HEK293 (cell line): ENCODE data around the gene DCC.

ENCODE experiments used
- CTCF ChIA-PET: fragments of 350-600 bp; formaldehyde crosslinking; extraction: SDS; loops from one replicate; lab custom pipeline; 2021; ENCODE audit warnings: antibody characterized with exemption; lab: Yijun Ruan, JAX
- POLR2A ChIA-PET: fragments of 300-600 bp; formaldehyde crosslinking; extraction: SDS; loops from one replicate; lab custom pipeline; 2020; ENCODE audit warnings: antibody characterized with exemption, inconsistent platforms; lab: Yijun Ruan, JAX
- H3K27ac ChIP-seq: fragments of 200-500 bp; sonication (Bioruptor generic); 2 replicates; pipeline ENCODE4 v1.5.1; 2014; ENCODE audit warnings: low read depth, low read length, control low read depth, inconsistent platforms; ENCODE audit errors: extremely low read depth
- H3K36me3 ChIP-seq, 2 experiments: fragments of 200-500 bp in 1 of 2; sonication (Bioruptor generic) in 1 of 2; 1 replicate in 1 of 2; 2 replicates in 1 of 2; pipeline ENCODE4 v1.5.1; 2014 to 2017; ENCODE audit warnings: inconsistent platforms in 2 of 2, low read length in 2 of 2; ENCODE audit not compliant: control insufficient read depth in 2 of 2, insufficient read depth in 1 of 2
- H3K4me1 ChIP-seq: fragments of 200-500 bp; sonication (Bioruptor generic); 2 replicates; pipeline ENCODE4 v1.5.1; 2014; ENCODE audit warnings: mild to moderate bottlenecking, low read length, inconsistent platforms; ENCODE audit not compliant: control insufficient read depth, insufficient read depth
- H3K4me3 ChIP-seq: 2 replicates; pipeline ENCODE4 v1.5.1; 2011; ENCODE audit warnings: low read depth, mild to moderate bottlenecking, control low read depth, low read length, moderate library complexity
- H3K9me3 ChIP-seq: fragments of 200-500 bp; sonication (Bioruptor generic); 2 replicates; pipeline ENCODE4 v1.5.1; 2014; ENCODE audit warnings: low read depth, low read length, inconsistent platforms; ENCODE audit not compliant: control insufficient read depth, insufficient read depth
- ATF2 ChIP-seq: fragments of 450-650 bp; formaldehyde crosslinking; IDR thresholded peaks from 2 replicates; pipeline ENCODE4 v1.5.1; 2016; ENCODE audit warnings: missing biosample characterization, missing genetic modification characterization, low read depth
- BCL11A ChIP-seq: fragments of 450-650 bp; formaldehyde crosslinking; IDR thresholded peaks from 2 replicates; pipeline ENCODE4 v1.5.1; 2016; ENCODE audit warnings: low read depth, missing biosample characterization, missing genetic modification characterization
- GFI1B ChIP-seq: fragments of 450-650 bp; formaldehyde crosslinking; IDR thresholded peaks from 2 replicates; pipeline ENCODE4 v1.5.1; 2016; ENCODE audit warnings: missing biosample characterization, missing genetic modification characterization
- GLIS1 ChIP-seq: fragments of 450-650 bp; formaldehyde crosslinking; IDR thresholded peaks from 2 replicates; pipeline ENCODE4 v1.5.1; 2016; ENCODE audit warnings: missing biosample characterization, missing genetic modification characterization
- KLF17 ChIP-seq: fragments of 450-650 bp; formaldehyde crosslinking; IDR thresholded peaks from 2 replicates; pipeline ENCODE4 v1.5.1; 2016; ENCODE audit warnings: missing biosample characterization, missing genetic modification characterization
- PBX3 ChIP-seq: sonication (generic); formaldehyde crosslinking; IDR thresholded peaks from 2 replicates; pipeline ENCODE4 v1.8.1; 2022; ENCODE audit warnings: mild to moderate bottlenecking, moderate library complexity, missing genetic modification reagents
- RBAK ChIP-seq: fragments of 450-650 bp; formaldehyde crosslinking; IDR thresholded peaks from 2 replicates; pipeline ENCODE4 v1.5.1; 2016; ENCODE audit warnings: missing biosample characterization, missing genetic modification characterization
- SP3 ChIP-seq: fragments of 450-650 bp; formaldehyde crosslinking; IDR thresholded peaks from 2 replicates; pipeline ENCODE4 v1.5.1; 2016; ENCODE audit warnings: missing biosample characterization, missing genetic modification characterization
- TCF7L2 ChIP-seq: IDR thresholded peaks from 2 replicates; pipeline ENCODE4 v1.6.1; 2011; ENCODE audit warnings: low read depth, mild to moderate bottlenecking, inconsistent platforms, low read length, moderate library complexity, borderline replicate concordance
- TSHZ1 ChIP-seq: fragments of 450-650 bp; formaldehyde crosslinking; IDR thresholded peaks from 2 replicates; pipeline ENCODE4 v1.5.1; 2016; ENCODE audit warnings: missing biosample characterization, missing genetic modification characterization, borderline replicate concordance
- YY1 ChIP-seq: fragments of 450-650 bp; formaldehyde crosslinking; IDR thresholded peaks from 2 replicates; pipeline ENCODE4 v1.5.1; 2018; ENCODE audit warnings: missing biosample characterization, missing genetic modification characterization
- ZBTB21 ChIP-seq: fragments of 450-650 bp; formaldehyde crosslinking; IDR thresholded peaks from 2 replicates; pipeline ENCODE4 v1.5.1; 2017; ENCODE audit warnings: missing biosample characterization, missing genetic modification characterization
- ZNF184 ChIP-seq: fragments of 450-650 bp; IDR thresholded peaks from 2 replicates; pipeline ENCODE4 v1.5.1; 2018; ENCODE audit warnings: missing biosample characterization, mild to moderate bottlenecking, missing genetic modification characterization
- ZNF19 ChIP-seq: fragments of 450-650 bp; formaldehyde crosslinking; IDR thresholded peaks from 2 replicates; pipeline ENCODE4; 2016; ENCODE audit warnings: missing biosample characterization, missing genetic modification characterization, low read depth
- ZNF223 ChIP-seq: fragments of 450-650 bp; formaldehyde crosslinking; IDR thresholded peaks from 2 replicates; pipeline ENCODE4 v1.5.1; 2016; ENCODE audit warnings: missing biosample characterization, missing genetic modification characterization
- ZNF248 ChIP-seq: fragments of 450-650 bp; formaldehyde crosslinking; IDR thresholded peaks from 2 replicates; pipeline ENCODE4 v1.5.1; 2017; ENCODE audit warnings: missing biosample characterization, missing genetic modification characterization
- ZNF324 ChIP-seq: fragments of 450-650 bp; formaldehyde crosslinking; IDR thresholded peaks from 2 replicates; pipeline ENCODE4 v1.5.1; 2016; ENCODE audit warnings: missing biosample characterization, missing genetic modification characterization
- ZNF354C ChIP-seq: fragments of 450-650 bp; formaldehyde crosslinking; IDR thresholded peaks from 2 replicates; pipeline ENCODE4 v1.5.1; 2016; ENCODE audit warnings: missing biosample characterization, missing genetic modification characterization, low read depth, borderline replicate concordance
- ZNF404 ChIP-seq: fragments of 450-650 bp; formaldehyde crosslinking; IDR thresholded peaks from 2 replicates; pipeline ENCODE4 v1.5.1; 2017; ENCODE audit warnings: missing biosample characterization, missing genetic modification characterization
- ZNF621 ChIP-seq: fragments of 450-650 bp; formaldehyde crosslinking; IDR thresholded peaks from 2 replicates; pipeline ENCODE4 v1.5.1; 2017; ENCODE audit warnings: missing biosample characterization, missing genetic modification characterization
- ZNF624 ChIP-seq: fragments of 450-650 bp; formaldehyde crosslinking; IDR thresholded peaks from 2 replicates; pipeline ENCODE4 v1.5.1; 2017; ENCODE audit warnings: missing biosample characterization, missing genetic modification characterization
- ZNF629 ChIP-seq: fragments of 450-650 bp; formaldehyde crosslinking; IDR thresholded peaks from 2 replicates; pipeline ENCODE4 v1.5.1; 2017; ENCODE audit warnings: missing biosample characterization, missing genetic modification characterization
- ZNF664 ChIP-seq: fragments of 450-650 bp; formaldehyde crosslinking; IDR thresholded peaks from 2 replicates; pipeline ENCODE4 v1.5.1; 2016; ENCODE audit warnings: missing biosample characterization, missing genetic modification characterization
- ZNF843 ChIP-seq: fragments of 450-650 bp; formaldehyde crosslinking; IDR thresholded peaks from 2 replicates; pipeline ENCODE4 v1.5.1; 2016; ENCODE audit warnings: missing biosample characterization, missing genetic modification characterization
- TF ChIP-seq, protein P1 (sequence below): fragments of 450-650 bp; formaldehyde crosslinking; IDR thresholded peaks from 2 replicates; pipeline ENCODE4 v1.5.1; 2016; ENCODE audit warnings: missing biosample characterization, missing genetic modification characterization

The DCC gene

GRCh38 chr18:53556450-53556849 lies 1216.5 kb downstream of the DCC start:
- TF ChIP-seq ATF2 (tag by site-specific recombination) (no peak), YY1 (no peak), GLIS1 (tag by site-specific recombination) (no peak), ZNF664 (no peak), BCL11A (tag by site-specific recombination) (no peak), ZNF248 (tag by site-specific recombination) (no peak)
- TF ChIP-seq, protein P1, sequence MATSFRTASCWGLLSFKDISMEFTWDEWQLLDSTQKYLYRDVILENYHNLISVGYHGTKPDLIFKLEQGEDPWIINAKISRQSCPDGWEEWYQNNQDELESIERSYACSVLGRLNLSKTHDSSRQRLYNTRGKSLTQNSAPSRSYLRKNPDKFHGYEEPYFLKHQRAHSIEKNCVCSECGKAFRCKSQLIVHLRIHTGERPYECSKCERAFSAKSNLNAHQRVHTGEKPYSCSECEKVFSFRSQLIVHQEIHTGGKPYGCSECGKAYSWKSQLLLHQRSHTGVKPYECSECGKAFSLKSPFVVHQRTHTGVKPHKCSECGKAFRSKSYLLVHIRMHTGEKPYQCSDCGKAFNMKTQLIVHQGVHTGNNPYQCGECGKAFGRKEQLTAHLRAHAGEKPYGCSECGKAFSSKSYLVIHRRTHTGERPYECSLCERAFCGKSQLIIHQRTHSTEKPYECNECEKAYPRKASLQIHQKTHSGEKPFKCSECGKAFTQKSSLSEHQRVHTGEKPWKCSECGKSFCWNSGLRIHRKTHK: no peak
- no peak overlapping the region for H3K4me3 ChIP-seq
- POLR2A ChIA-PET: no interaction called here
- H3K36me3 ChIP-seq: no peaks in the 10 kb centered on the region
- H3K4me1 ChIP-seq: no peaks in the 10 kb centered on the region
- CTCF ChIA-PET: interaction anchor here (0.5 kb wide), 1 partner anchor 15 kb away, joined by 3 read pairs; no protein-coding TSS in a partner anchor
- no peak overlapping the region for H3K27ac ChIP-seq
- no peaks in the 10 kb centered on the region for H3K9me3 ChIP-seq

DNA sequence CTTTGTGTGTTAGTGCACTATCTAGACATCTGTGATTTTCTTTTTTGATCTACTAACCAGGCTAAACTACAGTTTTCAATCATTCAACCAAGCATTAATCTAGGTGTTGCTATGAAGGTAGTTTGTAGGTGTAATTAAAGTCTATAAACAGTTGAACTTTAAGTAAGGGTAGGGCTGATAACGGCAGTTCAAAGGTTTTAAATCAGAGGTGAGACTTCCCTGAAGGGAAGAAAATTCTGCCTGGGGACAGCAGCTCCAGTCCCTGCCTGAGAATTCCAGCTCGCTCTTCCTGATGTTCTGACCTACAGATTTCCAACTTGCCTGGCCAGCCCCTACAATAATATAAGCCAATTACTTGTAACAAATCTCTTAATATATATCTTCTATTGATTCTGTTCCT lies 1220.5 kb downstream of the DCC start:
- no peak overlapping the region for H3K4me3 ChIP-seq
- no peak for TF ChIP-seq ZNF324 (tag by site-specific recombination)
- ChIA-PET CTCF (no interaction called here), POLR2A (no interaction called here)
- no peaks in the 10 kb centered on the region for H3K4me1 ChIP-seq
- H3K27ac ChIP-seq: no peak overlapping the region
- H3K9me3 ChIP-seq: no peaks in the 10 kb centered on the region
- no peaks in the 10 kb centered on the region for H3K36me3 ChIP-seq

GRCh38 chr18:53566626-53567025 lies 1226.6 kb downstream of the DCC start:
- H3K27ac ChIP-seq: no peak overlapping the region
- H3K36me3 ChIP-seq: no peaks in the 10 kb centered on the region
- ChIA-PET CTCF (interaction anchor here (1.1 to 1.6 kb wide), 4 partner anchors 13 to 562 kb away, joined by 3 to 11 read pairs (median 3); no protein-coding TSS in a partner anchor), POLR2A (no interaction called here)
- no peak overlapping the region for H3K4me3 ChIP-seq
- no peaks in the 10 kb centered on the region for H3K9me3 ChIP-seq
- H3K4me1 ChIP-seq: no peaks in the 10 kb centered on the region
- no peak for TF ChIP-seq ZNF354C (tag by site-specific recombination)
- TF ChIP-seq KLF17 (tag by site-specific recombination): no peak
- no peak for TF ChIP-seq TCF7L2
- no peak for TF ChIP-seq ZNF843
- TF ChIP-seq ZNF19: no peak
- TF ChIP-seq SP3: no peak
- TF ChIP-seq ZNF184: no peak
- TF ChIP-seq ZNF624 (tag by site-specific recombination): no peak
- TF ChIP-seq ZNF404 (tag by site-specific recombination): no peak
- no peak for TF ChIP-seq ZBTB21
- no peak for TF ChIP-seq ZNF629 (tag by site-specific recombination)
- TF ChIP-seq RBAK (tag by site-specific recombination): no peak
- TF ChIP-seq PBX3: no peak
- TF ChIP-seq ZNF223: no peak
- TF ChIP-seq GFI1B (tag by site-specific recombination): no peak
- TF ChIP-seq TSHZ1 (tag by site-specific recombination): no peak
- no peak for TF ChIP-seq ZNF621 (tag by site-specific recombination)
